ENCODE measurements around the gene TBC1D1.
A peak's percentile ranks its signal among the peaks of the same experiment; 100 is the strongest.

The TBC1D1 gene

GRCh38 chr4:37982736-37983135, 91.9 kb downstream of the TBC1D1 start:
- Histone ChIP-seq H3K79me1 (ENCODE audit: low read length) (peaks cover 1% of the 10 kb centered on the region), H2AK5ac (ENCODE audit: low read length) (no peak overlapping the region), H3K23ac (ENCODE audit: low read length) (no peak overlapping the region), H3K79me2 (ENCODE audit: control insufficient read depth, insufficient read depth, low read length, poor library complexity) (peaks cover 14% of the 10 kb centered on the region), H4K91ac (ENCODE audit: low read depth, low read length) (no peak overlapping the region), H2BK120ac (ENCODE audit: insufficient read depth, low read length, poor library complexity) (no peak overlapping the region), H3K4me3 (ENCODE audit: low read depth, low read length) (no peak overlapping the region), H3K4me1 (ENCODE audit: control insufficient read depth in 1 of 2, insufficient read depth in 2 of 2, low read length in 2 of 2) (peaks cover 11 to 19% of the 10 kb centered on the region in 2 experiments), H4K8ac (ENCODE audit: low read depth, low read length) (no peak overlapping the region), H2BK12ac (ENCODE audit: low read length) (peak overlapping the region; percentile 4), H3K9me3 (ENCODE audit: insufficient read depth, low read depth, low read length) (no peaks in the 10 kb centered on the region), H4K12ac (ENCODE audit: low read depth, low read length) (no peak overlapping the region), H3K4me2 (ENCODE audit: low read length) (no peak overlapping the region), H3K27ac (ENCODE audit: low read depth, low read length) (no peak overlapping the region), H3K27me3 (ENCODE audit: insufficient read depth, low read length) (no peaks in the 10 kb centered on the region), H3K9ac (ENCODE audit: low read length) (no peak overlapping the region), H3K18ac (ENCODE audit: low read length) (no peak overlapping the region), H3K4ac (ENCODE audit: low read depth, low read length) (peak overlapping the region; percentile 53), H2AFZ (ENCODE audit: insufficient read depth, low read length, poor library complexity) (no peak overlapping the region), H3K14ac (ENCODE audit: low read length) (no peak overlapping the region), H2BK5ac (ENCODE audit: low read depth, low read length, poor library complexity) (no peak overlapping the region), H3K36me3 (ENCODE audit: control insufficient read depth in 1 of 2, insufficient read depth in 2 of 2, low read length in 2 of 2) (no peaks in the 10 kb centered on the region)
- no CpG with 5 or more reads among the region's 5 CpGs for WGBS (ENCODE audit: extremely low coverage, insufficient coverage, insufficient read length)
- DNase-seq = peak in 1 of 2 donors; percentile 4

- H3K14ac ChIP-seq (ENCODE audit: low read length) = no peak overlapping the region
- no peak overlapping the region for H3K4me2 ChIP-seq (ENCODE audit: low read length)
- no peak overlapping the region for H3K9ac ChIP-seq (ENCODE audit: low read length)
- no peak overlapping the region for H2BK5ac ChIP-seq (ENCODE audit: low read depth, low read length, poor library complexity)
- no peaks in the 10 kb centered on the region for H3K27me3 ChIP-seq (ENCODE audit: insufficient read depth, low read length)
- DNase-seq = no peak
- no peak overlapping the region for H2AK5ac ChIP-seq (ENCODE audit: low read length)
- no peak overlapping the region for H2AFZ ChIP-seq (ENCODE audit: insufficient read depth, low read length, poor library complexity)
- no peaks in the 10 kb centered on the region for H3K9me3 ChIP-seq (ENCODE audit: insufficient read depth, low read depth, low read length)
- no peak overlapping the region for H3K23ac ChIP-seq (ENCODE audit: low read length)
- H3K18ac ChIP-seq (ENCODE audit: low read length) = no peak overlapping the region
- peaks cover 9% of the 10 kb centered on the region for H3K79me2 ChIP-seq (ENCODE audit: control insufficient read depth, insufficient read depth, low read length, poor library complexity)
- no peaks in the 10 kb centered on the region for H3K36me3 ChIP-seq (ENCODE audit: control insufficient read depth in 1 of 2, insufficient read depth in 2 of 2, low read length in 2 of 2)
- H2BK12ac ChIP-seq (ENCODE audit: low read length) = no peak overlapping the region
- no peak overlapping the region for H4K12ac ChIP-seq (ENCODE audit: low read depth, low read length)
- H4K91ac ChIP-seq (ENCODE audit: low read depth, low read length) = no peak overlapping the region
- H3K27ac ChIP-seq (ENCODE audit: low read depth, low read length) = no peak overlapping the region
- H2BK120ac ChIP-seq (ENCODE audit: insufficient read depth, low read length, poor library complexity) = no peak overlapping the region
- H4K8ac ChIP-seq (ENCODE audit: low read depth, low read length) = no peak overlapping the region
- WGBS (ENCODE audit: extremely low coverage, insufficient coverage, insufficient read length) = no CpG with 5 or more reads among the region's 1 CpG
- no peak overlapping the region for H3K4ac ChIP-seq (ENCODE audit: low read depth, low read length)
- H3K4me3 ChIP-seq (ENCODE audit: low read depth, low read length) = no peak overlapping the region
- H3K79me1 ChIP-seq (ENCODE audit: low read length) = peaks cover 2% of the 10 kb centered on the region
- H3K4me1 ChIP-seq (ENCODE audit: control insufficient read depth in 1 of 2, insufficient read depth in 2 of 2, low read length in 2 of 2) = peaks cover 14 to 24% of the 10 kb centered on the region in 2 experiments
Observed at GRCh38 chr4:37983951-37984350, 93.1 kb downstream of the TBC1D1 start.

DNA sequence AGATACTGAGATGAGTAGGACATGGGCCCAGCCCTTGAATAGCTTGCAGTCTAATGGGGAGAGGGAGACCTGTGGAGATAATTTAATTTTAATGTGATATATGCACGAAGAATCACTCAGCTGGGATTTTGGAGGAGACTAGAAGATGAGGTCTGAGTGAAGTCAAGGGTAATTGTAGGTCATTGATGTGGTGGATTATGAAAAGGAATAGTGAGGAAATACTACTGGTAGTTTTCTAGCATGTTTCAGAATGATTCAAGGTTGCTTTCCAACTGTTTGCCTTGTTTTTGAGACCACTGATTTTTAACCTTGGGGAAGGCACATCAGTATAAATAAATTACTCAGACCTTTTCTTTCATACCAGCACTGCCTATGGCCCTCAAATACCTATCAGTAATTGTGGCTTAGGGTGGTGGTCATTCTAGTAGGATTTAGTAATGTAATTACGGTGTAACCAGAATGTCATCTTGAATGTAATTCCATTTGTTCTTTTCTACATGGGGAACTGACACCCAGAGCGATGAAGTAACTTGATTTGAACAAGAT, 94.9 kb downstream of the TBC1D1 start:
- no peak overlapping the region for H2BK120ac ChIP-seq (ENCODE audit: insufficient read depth, low read length, poor library complexity)
- WGBS (ENCODE audit: extremely low coverage, insufficient coverage, insufficient read length) = no CpG with 5 or more reads among the region's 3 CpGs
- H3K4me1 ChIP-seq (ENCODE audit: control insufficient read depth in 1 of 2, insufficient read depth in 2 of 2, low read length in 2 of 2) = peaks cover 19 to 30% of the 10 kb centered on the region in 2 experiments
- no peaks in the 10 kb centered on the region for H3K36me3 ChIP-seq (ENCODE audit: control insufficient read depth in 1 of 2, insufficient read depth in 2 of 2, low read length in 2 of 2)
- no peak overlapping the region for H2AFZ ChIP-seq (ENCODE audit: insufficient read depth, low read length, poor library complexity)
- H3K18ac ChIP-seq (ENCODE audit: low read length) = no peak overlapping the region
- no peak overlapping the region for H2AK5ac ChIP-seq (ENCODE audit: low read length)
- H3K79me1 ChIP-seq (ENCODE audit: low read length) = peaks cover 6% of the 10 kb centered on the region
- no peak overlapping the region for H4K91ac ChIP-seq (ENCODE audit: low read depth, low read length)
- H3K4me2 ChIP-seq (ENCODE audit: low read length) = no peak overlapping the region
- H3K14ac ChIP-seq (ENCODE audit: low read length) = no peak overlapping the region
- H3K27me3 ChIP-seq (ENCODE audit: insufficient read depth, low read length) = no peaks in the 10 kb centered on the region
- no peak overlapping the region for H2BK5ac ChIP-seq (ENCODE audit: low read depth, low read length, poor library complexity)
- H4K8ac ChIP-seq (ENCODE audit: low read depth, low read length) = no peak overlapping the region
- H3K27ac ChIP-seq (ENCODE audit: low read depth, low read length) = no peak overlapping the region
- DNase-seq = peak in 1 of 2 donors; percentile 19
- no peak overlapping the region for H4K12ac ChIP-seq (ENCODE audit: low read depth, low read length)
- no peak overlapping the region for H3K23ac ChIP-seq (ENCODE audit: low read length)
- H3K79me2 ChIP-seq (ENCODE audit: control insufficient read depth, insufficient read depth, low read length, poor library complexity) = peaks cover 8% of the 10 kb centered on the region
- H3K4me3 ChIP-seq (ENCODE audit: low read depth, low read length) = no peak overlapping the region
- no peak overlapping the region for H2BK12ac ChIP-seq (ENCODE audit: low read length)
- no peaks in the 10 kb centered on the region for H3K9me3 ChIP-seq (ENCODE audit: insufficient read depth, low read depth, low read length)
- H3K9ac ChIP-seq (ENCODE audit: low read length) = no peak overlapping the region
- H3K4ac ChIP-seq (ENCODE audit: low read depth, low read length) = no peak overlapping the region

- Histone ChIP-seq H3K14ac (ENCODE audit: low read length) (no peak overlapping the region), H3K27ac (ENCODE audit: low read depth, low read length) (peak overlapping the region; percentile 76), H3K4me1 (ENCODE audit: control insufficient read depth in 1 of 2, insufficient read depth in 2 of 2, low read length in 2 of 2) (peaks cover 24 to 32% of the 10 kb centered on the region in 2 experiments), H2BK120ac (ENCODE audit: insufficient read depth, low read length, poor library complexity) (no peak overlapping the region), H3K36me3 (ENCODE audit: control insufficient read depth in 1 of 2, insufficient read depth in 2 of 2, low read length in 2 of 2) (no peaks in the 10 kb centered on the region), H3K9ac (ENCODE audit: low read length) (no peak overlapping the region), H3K18ac (ENCODE audit: low read length) (no peak overlapping the region), H3K4ac (ENCODE audit: low read depth, low read length) (no peak overlapping the region), H2BK12ac (ENCODE audit: low read length) (no peak overlapping the region), H3K79me2 (ENCODE audit: control insufficient read depth, insufficient read depth, low read length, poor library complexity) (peaks cover 6% of the 10 kb centered on the region), H3K4me2 (ENCODE audit: low read length) (peak overlapping the region; percentile 41), H3K23ac (ENCODE audit: low read length) (no peak overlapping the region), H2AK5ac (ENCODE audit: low read length) (no peak overlapping the region), H4K91ac (ENCODE audit: low read depth, low read length) (no peak overlapping the region), H3K9me3 (ENCODE audit: insufficient read depth, low read depth, low read length) (no peaks in the 10 kb centered on the region), H3K79me1 (ENCODE audit: low read length) (peaks cover 13% of the 10 kb centered on the region), H4K12ac (ENCODE audit: low read depth, low read length) (no peak overlapping the region), H3K4me3 (ENCODE audit: low read depth, low read length) (no peak overlapping the region), H2AFZ (ENCODE audit: insufficient read depth, low read length, poor library complexity) (no peak overlapping the region), H4K8ac (ENCODE audit: low read depth, low read length) (no peak overlapping the region), H2BK5ac (ENCODE audit: low read depth, low read length, poor library complexity) (no peak overlapping the region), H3K27me3 (ENCODE audit: insufficient read depth, low read length) (no peaks in the 10 kb centered on the region)
- DNase-seq = peak; percentile 3 to 51
- WGBS (ENCODE audit: extremely low coverage, insufficient coverage, insufficient read length) = no CpG with 5 or more reads among the region's 5 CpGs
Observed at GRCh38 chr4:37988670-37989069, 97.8 kb downstream of the TBC1D1 start.

Data from trophoblast cell (in vitro differentiated cells and primary cell).